Progenitor cell of endocrine pancreas (in vitro differentiated cells): ENCODE measurements around the gene CCDC92B. TPM values are rescaled to one million over a fixed set of nuclear protein-coding genes. Genes with fewer than 3 reads are reported as not detected.

Source experiments
- DNase-seq: peaks from one replicate; pipeline ENCODE4 v3.0.0; 2021; ENCODE audit warnings: low spot score; ENCODE audit not compliant: unreplicated experiment
- H3K27ac Mint-ChIP-seq: 2 replicates; pipeline ENCODE4 v1.8.0; 2021; ENCODE audit warnings: mild to moderate bottlenecking, moderate library complexity, mixed read lengths
- H3K27me3 Mint-ChIP-seq: 2 replicates; pipeline ENCODE4 v1.8.0; 2021; ENCODE audit warnings: mixed read lengths
- H3K36me3 Mint-ChIP-seq: 2 replicates; pipeline ENCODE4 v1.8.0; 2022; ENCODE audit warnings: mixed read lengths; ENCODE audit not compliant: insufficient read depth
- H3K4me1 Mint-ChIP-seq: 2 replicates; pipeline ENCODE4 v1.8.0; 2021; ENCODE audit warnings: low read depth, mixed read lengths
- H3K4me3 Mint-ChIP-seq: 2 replicates; pipeline ENCODE4 v1.8.0; 2021; ENCODE audit warnings: low read depth, mild to moderate bottlenecking, moderate library complexity, mixed read lengths
- H3K9me3 Mint-ChIP-seq: 2 replicates; pipeline ENCODE4 v1.8.0; 2021; ENCODE audit warnings: low read depth, mixed read lengths
- total RNA-seq: library from RNA; stranded (reverse); gene quantifications from 2 replicates; pipeline ENCODE4 v1.2.1, GENCODE V29; 2021
- TF ChIP-seq, protein P1 (sequence below): fragments of 200-600 bp; sonication (generic); IDR thresholded peaks from one replicate; pipeline ENCODE4 v1.5.0; 2021; ENCODE audit warnings: antibody characterized with exemption, mild to moderate bottlenecking; ENCODE audit not compliant: unreplicated experiment

The CCDC92B gene
- total RNA-seq, 1 donor from 2014 or later: 1.3 TPM

GRCh38 chr17:2721603-2722002 is 27.8 kb downstream of the CCDC92B start:
- peaks cover 36% of the 10 kb centered on the region for H3K27me3 Mint-ChIP-seq
- no peak for DNase-seq

DNA sequence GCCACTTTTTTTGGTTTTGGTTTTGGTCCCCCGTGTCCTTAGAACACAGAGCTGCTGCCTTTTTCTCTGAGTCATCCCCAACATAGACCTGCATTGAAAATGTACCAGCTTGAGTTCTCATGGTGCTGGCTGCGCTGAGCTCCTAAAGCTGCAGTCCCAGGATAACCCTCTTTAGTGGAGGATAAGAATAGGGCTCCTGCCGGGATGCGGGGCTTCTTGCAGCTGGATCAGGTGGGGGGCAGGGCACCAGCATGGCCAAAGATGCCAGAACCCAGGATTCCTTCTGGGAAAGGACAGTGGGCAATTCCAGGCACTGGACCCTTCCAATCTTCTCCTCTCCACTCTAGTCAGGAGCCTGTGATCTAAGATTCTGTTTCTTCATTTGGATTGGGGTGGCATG is 29.6 kb downstream of the CCDC92B start:
- Mint-ChIP-seq H3K27me3 (peaks cover 29% of the 10 kb centered on the region), H3K4me3 (no peak overlapping the region), H3K27ac (no peak overlapping the region), H3K9me3 (no peaks in the 10 kb centered on the region), H3K4me1 (peaks cover 5% of the 10 kb centered on the region), H3K36me3 (no peaks in the 10 kb centered on the region)
- TF ChIP-seq, protein P1, sequence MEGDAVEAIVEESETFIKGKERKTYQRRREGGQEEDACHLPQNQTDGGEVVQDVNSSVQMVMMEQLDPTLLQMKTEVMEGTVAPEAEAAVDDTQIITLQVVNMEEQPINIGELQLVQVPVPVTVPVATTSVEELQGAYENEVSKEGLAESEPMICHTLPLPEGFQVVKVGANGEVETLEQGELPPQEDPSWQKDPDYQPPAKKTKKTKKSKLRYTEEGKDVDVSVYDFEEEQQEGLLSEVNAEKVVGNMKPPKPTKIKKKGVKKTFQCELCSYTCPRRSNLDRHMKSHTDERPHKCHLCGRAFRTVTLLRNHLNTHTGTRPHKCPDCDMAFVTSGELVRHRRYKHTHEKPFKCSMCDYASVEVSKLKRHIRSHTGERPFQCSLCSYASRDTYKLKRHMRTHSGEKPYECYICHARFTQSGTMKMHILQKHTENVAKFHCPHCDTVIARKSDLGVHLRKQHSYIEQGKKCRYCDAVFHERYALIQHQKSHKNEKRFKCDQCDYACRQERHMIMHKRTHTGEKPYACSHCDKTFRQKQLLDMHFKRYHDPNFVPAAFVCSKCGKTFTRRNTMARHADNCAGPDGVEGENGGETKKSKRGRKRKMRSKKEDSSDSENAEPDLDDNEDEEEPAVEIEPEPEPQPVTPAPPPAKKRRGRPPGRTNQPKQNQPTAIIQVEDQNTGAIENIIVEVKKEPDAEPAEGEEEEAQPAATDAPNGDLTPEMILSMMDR: no peak
- no peak for DNase-seq

More at GRCh38 chr17:2721603-2722002, 27.8 kb downstream of the CCDC92B start:
- Mint-ChIP-seq H3K4me1 (peaks cover 5% of the 10 kb centered on the region), H3K9me3 (no peaks in the 10 kb centered on the region), H3K27ac (no peak overlapping the region), H3K4me3 (no peak overlapping the region), H3K36me3 (no peaks in the 10 kb centered on the region)
- TF ChIP-seq, protein P1: no peak

DNA sequence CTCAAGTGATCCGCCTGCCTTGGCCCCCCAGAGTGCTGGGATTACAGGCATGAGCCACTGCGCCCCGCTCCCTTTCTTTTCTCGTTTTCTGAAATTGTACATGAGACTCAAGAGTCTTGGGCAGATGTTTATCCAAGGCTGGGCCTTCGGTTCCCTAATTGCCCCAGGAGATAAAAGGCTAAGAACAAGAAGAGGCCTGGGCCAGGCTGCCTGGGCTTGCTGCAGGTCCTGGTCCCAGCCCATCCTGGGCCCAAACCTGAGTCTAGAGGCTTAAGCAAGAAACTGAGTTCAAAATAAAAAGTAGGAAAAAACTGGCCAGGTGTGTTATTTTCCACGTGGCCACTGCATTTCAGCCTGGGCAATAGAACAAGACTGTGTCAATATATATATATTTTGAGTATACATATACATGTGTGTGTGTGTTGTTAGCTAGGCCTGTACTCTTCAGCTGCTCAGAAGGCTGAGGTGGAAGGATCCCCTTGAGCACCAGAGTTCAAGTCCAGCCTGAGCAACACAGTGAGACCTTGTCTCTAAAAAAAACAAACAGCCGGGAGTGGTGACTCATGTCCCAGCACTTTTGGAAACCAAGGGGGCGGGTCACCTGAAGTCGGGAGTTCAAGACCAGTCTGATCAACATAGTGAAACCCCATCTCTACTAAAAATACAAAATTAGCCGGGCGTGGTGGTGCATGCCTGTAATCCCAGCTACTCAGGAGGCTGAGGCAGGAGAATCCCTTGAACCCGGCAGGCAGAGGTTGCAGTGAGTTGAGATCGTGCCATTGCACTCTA is 31.1 kb downstream of the CCDC92B start:
- H3K36me3 Mint-ChIP-seq: no peaks in the 10 kb centered on the region

GRCh38 chr17:2716649-2717048 is 32.8 kb downstream of the CCDC92B start:
- H3K36me3 Mint-ChIP-seq: no peaks in the 10 kb centered on the region
- H3K27ac Mint-ChIP-seq: no peak overlapping the region
- no peak overlapping the region for H3K4me3 Mint-ChIP-seq
- TF ChIP-seq, protein P1: no peak
- no peak for DNase-seq
- H3K4me1 Mint-ChIP-seq: peaks cover 9% of the 10 kb centered on the region
- H3K27me3 Mint-ChIP-seq: peaks cover 9% of the 10 kb centered on the region
- no peaks in the 10 kb centered on the region for H3K9me3 Mint-ChIP-seq

More for the DNA sequence above, 31.1 kb downstream of the CCDC92B start:
- H3K9me3 Mint-ChIP-seq: no peaks in the 10 kb centered on the region
- H3K27ac Mint-ChIP-seq: no peak overlapping the region
- TF ChIP-seq, protein P1: no peak
- DNase-seq: no peak
- no peak overlapping the region for H3K4me3 Mint-ChIP-seq
- peaks cover 26% of the 10 kb centered on the region for H3K27me3 Mint-ChIP-seq
- H3K4me1 Mint-ChIP-seq: peaks cover 5% of the 10 kb centered on the region

- peaks cover 24% of the 10 kb centered on the region for H3K4me1 Mint-ChIP-seq
- TF ChIP-seq, protein P1: no peak
- no peak overlapping the region for H3K4me3 Mint-ChIP-seq
- peaks cover 6% of the 10 kb centered on the region for H3K27me3 Mint-ChIP-seq
- no peaks in the 10 kb centered on the region for H3K9me3 Mint-ChIP-seq
- no peak overlapping the region for H3K27ac Mint-ChIP-seq
- no peak for DNase-seq
- H3K36me3 Mint-ChIP-seq: no peaks in the 10 kb centered on the region
Measured at GRCh38 chr17:2713881-2714280, 35.6 kb downstream of the CCDC92B start.
